WTC11 (cell line): Measurements from ENCODE around the gene TBC1D20.

Experiments
- CTCF ChIP-seq: fragments of 200-600 bp; IDR thresholded peaks from 2 replicates; pipeline ENCODE4 v1.8.0; 2022; ENCODE audit warnings: antibody characterized with exemption
- ESRRA ChIP-seq: sonication (generic); formaldehyde crosslinking; IDR thresholded peaks from 2 replicates; pipeline ENCODE4 v1.8.1; 2022; ENCODE audit warnings: mild to moderate bottlenecking, missing genetic modification reagents, borderline replicate concordance
- NR2C2 ChIP-seq: sonication (generic); formaldehyde crosslinking; IDR thresholded peaks from 2 replicates; pipeline ENCODE4 v1.8.0; 2022; ENCODE audit warnings: mild to moderate bottlenecking, missing genetic modification reagents
- ZNF512 ChIP-seq: sonication (generic); formaldehyde crosslinking; IDR thresholded peaks from 2 replicates; pipeline ENCODE4 v1.8.1; 2022; ENCODE audit warnings: missing genetic modification reagents, borderline replicate concordance

- no peak for TF ChIP-seq CTCF
- TF ChIP-seq ZNF512 (CRISPR knock-in tag), result no peak
- no peak for TF ChIP-seq ESRRA
- no peak for TF ChIP-seq NR2C2 (CRISPR knock-in tag)
Measured at GRCh38 chr20:409697-410559, 52.4 kb downstream of the TBC1D20 start.
